GM12873 (cell line): ENCODE data around the gene CDH4.

Experiments
- CTCF ChIP-seq: IDR thresholded peaks from 2 replicates; pipeline ENCODE4 v1.5.1; 2012; ENCODE audit warnings: low read depth, mild to moderate bottlenecking, moderate library complexity, low read length, control low read depth; ENCODE audit not compliant: insufficient read depth; ENCODE audit errors: missing control alignments

CDH4 gene

GRCh38 chr20:61917474-61918145 lies 665.5 kb downstream of the CDH4 start:
- TF ChIP-seq CTCF: no peak

DNA sequence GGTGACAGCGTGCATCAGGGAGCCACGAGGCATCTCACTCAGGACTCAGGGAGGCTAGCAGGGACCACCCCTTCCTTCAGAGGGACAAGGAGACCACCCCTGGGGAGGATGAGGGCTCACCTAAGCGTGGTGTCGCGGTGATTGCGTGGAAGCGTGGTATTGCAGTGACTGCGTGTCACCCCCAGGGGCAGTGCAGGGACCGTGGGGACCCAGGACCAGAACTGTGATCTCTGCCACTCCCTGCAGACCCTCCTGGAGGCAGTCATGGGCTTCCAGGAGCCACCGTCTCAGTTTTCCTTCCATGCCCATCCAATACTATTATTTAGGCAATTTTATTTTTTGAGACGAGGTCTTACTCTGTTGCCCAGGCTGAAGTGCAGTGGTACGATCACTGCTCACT lies 666.5 kb downstream of the CDH4 start:
- TF ChIP-seq CTCF: peak; percentile 34

DNA sequence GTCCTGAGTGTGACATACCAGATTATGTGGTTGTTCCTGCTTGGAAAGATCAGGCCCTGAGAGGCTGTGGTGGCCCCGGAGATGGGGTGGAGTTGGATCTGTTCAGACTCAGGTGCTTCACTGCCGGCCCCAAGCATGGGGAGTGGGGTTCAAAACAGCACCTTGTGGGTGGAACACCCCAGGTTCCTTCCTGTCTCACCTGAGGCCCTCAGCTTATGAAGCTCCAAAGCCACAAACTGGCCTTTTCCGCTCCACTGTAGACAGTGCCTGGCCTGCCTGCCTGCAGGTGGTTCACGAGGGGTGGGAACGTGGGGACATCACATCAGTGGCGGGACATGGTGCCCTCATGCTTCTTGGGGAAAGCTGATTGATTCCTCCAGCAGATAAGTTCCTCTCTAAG lies 667.2 kb downstream of the CDH4 start:
- TF ChIP-seq CTCF: no peak

- no peak for TF ChIP-seq CTCF
Measured at GRCh38 chr20:61919675-61920365, 667.8 kb downstream of the CDH4 start.

GRCh38 chr20:61922411-61922810 lies 670.4 kb downstream of the CDH4 start:
- TF ChIP-seq CTCF: no peak

DNA sequence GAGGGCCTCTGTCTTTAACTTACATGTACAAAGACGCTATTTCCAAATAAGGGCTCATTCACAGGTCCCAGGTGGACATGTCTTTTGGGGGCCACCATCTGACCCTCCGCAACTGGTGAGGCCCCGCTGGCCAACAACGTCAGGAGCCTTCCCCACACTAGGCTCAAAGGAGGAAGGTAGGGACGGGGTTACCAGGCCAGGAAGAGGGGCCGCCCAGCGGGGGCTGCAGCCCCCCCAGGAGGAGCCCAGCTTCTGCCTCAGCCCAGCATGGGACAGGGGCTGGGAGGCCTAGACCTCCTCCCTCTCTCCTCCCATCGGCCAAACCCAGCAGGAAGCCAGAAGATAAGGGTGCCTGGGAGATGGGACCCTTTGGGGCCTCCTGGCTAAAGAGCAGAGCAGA lies 670.9 kb downstream of the CDH4 start:
- TF ChIP-seq CTCF: no peak

DNA sequence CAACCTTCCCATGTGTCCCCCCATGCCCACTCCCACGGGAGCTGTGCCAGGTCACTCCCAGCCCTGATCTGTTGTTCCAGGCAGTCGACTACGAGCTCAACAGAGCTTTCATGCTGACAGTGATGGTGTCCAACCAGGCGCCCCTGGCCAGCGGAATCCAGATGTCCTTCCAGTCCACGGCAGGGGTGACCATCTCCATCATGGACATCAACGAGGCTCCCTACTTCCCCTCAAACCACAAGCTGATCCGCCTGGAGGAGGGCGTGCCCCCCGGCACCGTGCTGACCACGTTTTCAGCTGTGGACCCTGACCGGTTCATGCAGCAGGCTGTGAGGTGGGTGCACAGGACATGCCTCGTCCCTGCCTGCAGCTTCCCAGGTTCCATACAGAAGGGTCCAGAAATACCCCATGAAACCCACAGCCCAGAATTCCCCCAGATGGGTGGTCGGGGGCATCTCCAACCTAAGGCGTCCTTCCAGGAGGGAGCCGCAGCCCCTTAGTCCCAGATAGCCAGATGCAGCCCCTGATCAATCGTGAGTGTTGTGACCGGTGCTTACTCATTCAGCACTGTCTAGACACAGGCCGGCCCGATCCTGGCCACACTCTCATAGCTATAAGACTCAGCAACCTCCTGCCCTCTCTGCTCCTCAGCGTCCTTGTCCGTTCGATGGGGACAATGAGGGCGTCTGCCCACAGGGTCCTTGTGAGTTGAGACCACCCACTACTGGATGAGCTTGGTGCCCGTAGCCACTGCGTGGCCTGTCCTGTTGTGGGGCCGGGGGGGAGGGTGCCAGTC lies 671.5 kb downstream of the CDH4 start:
- TF ChIP-seq CTCF: no peak
